Caco-2 (cell line): Measurements from ENCODE around the gene CAVIN1. TPM values are rescaled to one million over a fixed set of nuclear protein-coding genes. Genes with fewer than 3 reads are reported as not detected.
A peak's percentile ranks its signal among the peaks of the same experiment; 100 is the strongest.
"Not testable (repeated sequence)": the region's sequence is repeated elsewhere in the genome, so short reads cannot be mapped to it uniquely, and the experiment has no call there.

ENCODE experiments used
- BruUV-seq: library from RNA; stranded (reverse); fragments of 400-500 nt; replicated peaks from 2 replicates; lab custom pipeline; 2021; lab: Mats Ljungman, UMichigan
- CTCF ChIA-PET: fragments of 300-600 bp; sonication (Branson Sonifier 250); formaldehyde crosslinking; loops from one replicate; lab custom pipeline; 2022; ENCODE audit warnings: antibody characterized with exemption; lab: Charles Lee
- POLR2A ChIA-PET: fragments of 300-600 bp; sonication (Branson Sonifier 250); formaldehyde crosslinking; loops from one replicate; lab custom pipeline; 2022; ENCODE audit warnings: antibody characterized with exemption; lab: Charles Lee
- DNase-seq, 2 experiments: peaks; one replicate each; pipeline versions ENCODE4 v3.0.0 to v3.0.0-alpha.2; 2020 to 2022
- H3K27me3 ChIP-seq: replicated peaks from 2 replicates; pipeline ENCODE4 v1.6.0; 2011; ENCODE audit warnings: low read length; ENCODE audit not compliant: control insufficient read depth, insufficient read depth
- H3K36me3 ChIP-seq: 2 replicates; pipeline ENCODE4 v1.5.1; 2011; ENCODE audit warnings: low read length; ENCODE audit not compliant: control insufficient read depth, insufficient read depth
- H3K4me1 ChIP-seq: fragments of 250-450 bp; sonication (Bioruptor Pico); 2 replicates; pipeline ENCODE4 v1.5.1; 2020; ENCODE audit warnings: mild to moderate bottlenecking
- H3K4me3 ChIP-seq: 2 replicates; pipeline ENCODE4 v1.5.1; 2011; ENCODE audit warnings: low read depth, mild to moderate bottlenecking, control low read depth, low read length
- H3K9me3 ChIP-seq: fragments of 250-450 bp; sonication (Bioruptor Pico); 2 replicates; pipeline ENCODE4 v1.5.1; 2020; ENCODE audit warnings: mild to moderate bottlenecking, moderate library complexity
- H3K27ac Mint-ChIP-seq: one replicate; pipeline ENCODE4 v1.8.0; 2022; ENCODE audit warnings: mixed read lengths; ENCODE audit not compliant: unreplicated experiment
- H3K27me3 Mint-ChIP-seq: one replicate; pipeline ENCODE4 v1.8.0; 2022; ENCODE audit warnings: mixed read lengths; ENCODE audit not compliant: insufficient read depth, unreplicated experiment
- H3K36me3 Mint-ChIP-seq: one replicate; pipeline ENCODE4 v1.8.0; 2022; ENCODE audit warnings: mild to moderate bottlenecking, mixed read lengths; ENCODE audit not compliant: insufficient read depth, unreplicated experiment
- H3K4me1 Mint-ChIP-seq: one replicate; pipeline ENCODE4 v1.8.0; 2022; ENCODE audit warnings: low read depth, mixed read lengths; ENCODE audit not compliant: unreplicated experiment
- H3K4me3 Mint-ChIP-seq: one replicate; pipeline ENCODE4 v1.8.0; 2022; ENCODE audit warnings: mild to moderate bottlenecking, moderate library complexity, mixed read lengths; ENCODE audit not compliant: unreplicated experiment
- H3K9me3 Mint-ChIP-seq: one replicate; pipeline ENCODE4 v1.8.0; 2022; ENCODE audit warnings: mixed read lengths; ENCODE audit not compliant: unreplicated experiment
- intact Hi-C: fragments of 100-400 bp; cut with micrococcal nuclease; formaldehyde crosslinking; loops from one replicate; pipeline ENCODE4 v1.10.0; 2022; ENCODE audit not compliant: unreplicated experiment
- total RNA-seq: library from RNA; stranded (reverse); gene quantifications from 2 replicates; pipeline ENCODE4 v1.2.3, GENCODE V29; 2022
- TF ChIP-seq, protein P1 (sequence below), 2 experiments: fragments of 200-600 bp in 1 of 2; IDR thresholded peaks; 1 replicate in 1 of 2; 2 replicates in 1 of 2; pipeline versions ENCODE4 v1.5.1 to v1.8.0; 2011 to 2022; ENCODE audit warnings: antibody characterized with exemption in 1 of 2, control low read depth in 1 of 2, inconsistent platforms in 1 of 2, low read depth in 1 of 2, low read length in 1 of 2, mild to moderate bottlenecking in 1 of 2, moderate library complexity in 1 of 2; ENCODE audit not compliant: insufficient read depth in 1 of 2, severe bottlenecking in 1 of 2, unreplicated experiment in 1 of 2

The CAVIN1 gene
- total RNA-seq, 1 experiment from 2014 or later = 173 TPM

DNA sequence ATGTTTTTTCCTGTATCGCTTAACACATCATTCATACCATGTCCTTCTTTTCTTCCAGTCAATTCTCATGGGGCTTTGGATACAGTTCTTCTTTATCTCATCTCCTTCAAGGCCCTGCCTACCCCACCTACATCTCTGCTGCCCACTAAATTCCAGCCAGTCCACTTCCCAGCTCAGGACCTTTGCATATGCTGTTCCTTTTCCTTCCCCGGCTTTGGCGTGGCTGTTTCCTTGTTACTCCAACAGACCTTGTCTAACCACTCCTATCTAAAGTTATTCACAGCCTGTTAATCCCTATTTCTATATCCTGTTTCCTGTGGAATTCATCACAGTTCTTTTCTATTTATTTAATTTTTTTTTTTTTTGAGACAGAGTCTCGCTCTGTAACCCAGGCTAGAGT lies 28.2 kb downstream of the CAVIN1 start:
- Mint-ChIP-seq H3K27ac (no peak overlapping the region), H3K36me3 (no peaks in the 10 kb centered on the region), H3K4me1 (peaks cover 6% of the 10 kb centered on the region), H3K27me3 (no peaks in the 10 kb centered on the region), H3K9me3 (no peaks in the 10 kb centered on the region), H3K4me3 (no peak overlapping the region)
- no TSS peak for BruUV-seq
- peaks cover 10% of the 10 kb centered on the region for H3K4me1 ChIP-seq
- no peaks in the 10 kb centered on the region for H3K36me3 ChIP-seq
- TF ChIP-seq, protein P1, sequence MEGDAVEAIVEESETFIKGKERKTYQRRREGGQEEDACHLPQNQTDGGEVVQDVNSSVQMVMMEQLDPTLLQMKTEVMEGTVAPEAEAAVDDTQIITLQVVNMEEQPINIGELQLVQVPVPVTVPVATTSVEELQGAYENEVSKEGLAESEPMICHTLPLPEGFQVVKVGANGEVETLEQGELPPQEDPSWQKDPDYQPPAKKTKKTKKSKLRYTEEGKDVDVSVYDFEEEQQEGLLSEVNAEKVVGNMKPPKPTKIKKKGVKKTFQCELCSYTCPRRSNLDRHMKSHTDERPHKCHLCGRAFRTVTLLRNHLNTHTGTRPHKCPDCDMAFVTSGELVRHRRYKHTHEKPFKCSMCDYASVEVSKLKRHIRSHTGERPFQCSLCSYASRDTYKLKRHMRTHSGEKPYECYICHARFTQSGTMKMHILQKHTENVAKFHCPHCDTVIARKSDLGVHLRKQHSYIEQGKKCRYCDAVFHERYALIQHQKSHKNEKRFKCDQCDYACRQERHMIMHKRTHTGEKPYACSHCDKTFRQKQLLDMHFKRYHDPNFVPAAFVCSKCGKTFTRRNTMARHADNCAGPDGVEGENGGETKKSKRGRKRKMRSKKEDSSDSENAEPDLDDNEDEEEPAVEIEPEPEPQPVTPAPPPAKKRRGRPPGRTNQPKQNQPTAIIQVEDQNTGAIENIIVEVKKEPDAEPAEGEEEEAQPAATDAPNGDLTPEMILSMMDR (IDR thresholded peaks at IDR 0.05; ENCODE audit: insufficient read depth in 1 of 2, low read depth in 1 of 2, low read length in 1 of 2, severe bottlenecking in 1 of 2, unreplicated experiment in 1 of 2) = no peak
- H3K4me3 ChIP-seq = no peak overlapping the region
- DNase-seq = no peak
- no peaks in the 10 kb centered on the region for H3K9me3 ChIP-seq
- POLR2A ChIA-PET = no interaction called here
- H3K27me3 ChIP-seq = no peaks in the 10 kb centered on the region
- CTCF ChIA-PET = interaction anchor here (0.7 kb wide), 1 partner anchor 66 kb away, joined by 3 read pairs; no protein-coding TSS in a partner anchor
- intact Hi-C loops = no loop called here

DNA sequence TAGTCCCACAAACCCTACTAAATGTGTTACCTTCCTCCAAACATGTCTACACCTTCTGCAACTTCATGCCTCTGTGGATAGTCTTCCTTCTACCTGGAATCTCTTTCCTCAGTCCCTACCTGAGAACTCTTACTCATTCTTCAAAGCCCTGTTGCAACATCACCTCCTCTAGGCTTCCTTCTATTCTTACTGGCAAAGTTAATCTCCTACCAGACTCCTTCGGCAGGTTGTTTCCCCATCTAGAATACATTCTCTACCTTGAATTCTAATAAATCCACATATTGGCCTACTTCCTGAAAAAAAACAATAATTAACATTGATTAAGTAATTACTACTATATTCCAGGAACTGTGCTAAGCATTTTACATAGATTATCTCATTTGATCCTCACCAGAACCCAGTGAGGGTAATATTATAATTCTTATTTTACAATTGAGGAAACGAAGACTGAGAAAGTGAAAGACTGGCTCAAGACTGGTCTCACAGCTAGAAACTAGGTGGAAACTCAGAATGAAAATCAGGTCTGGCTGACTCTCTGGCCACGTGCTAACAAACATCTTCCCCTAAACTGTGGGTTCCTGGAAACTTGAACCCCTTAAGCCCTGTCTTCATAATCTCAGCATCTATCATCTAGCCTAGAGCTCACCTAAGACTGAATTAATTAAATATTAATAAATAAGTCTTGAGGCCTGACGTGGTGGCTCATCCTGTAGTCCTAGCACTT lies 30.2 kb downstream of the CAVIN1 start:
- DNase-seq = no peak
- no peaks in the 10 kb centered on the region for H3K9me3 ChIP-seq
- H3K4me1 ChIP-seq = peaks cover 9% of the 10 kb centered on the region
- no peak overlapping the region for H3K4me3 Mint-ChIP-seq
- no TSS peak for BruUV-seq
- no peaks in the 10 kb centered on the region for H3K9me3 Mint-ChIP-seq
- H3K27me3 Mint-ChIP-seq = no peaks in the 10 kb centered on the region
- POLR2A ChIA-PET = interaction anchor here (1.0 kb wide), 1 partner anchor 30 kb away, joined by 4 read pairs; the partner anchor contains the start of gene CAVIN1
- intact Hi-C loops = no loop called here
- no peak overlapping the region for H3K4me3 ChIP-seq
- TF ChIP-seq, protein P1 (IDR thresholded peaks at IDR 0.05; ENCODE audit: insufficient read depth in 1 of 2, low read depth in 1 of 2, low read length in 1 of 2, severe bottlenecking in 1 of 2, unreplicated experiment in 1 of 2) = no peak
- H3K36me3 Mint-ChIP-seq = peaks cover 12% of the 10 kb centered on the region
- CTCF ChIA-PET = no interaction called here
- H3K27ac Mint-ChIP-seq = no peak overlapping the region
- H3K27me3 ChIP-seq = no peaks in the 10 kb centered on the region
- H3K36me3 ChIP-seq = no peaks in the 10 kb centered on the region
- peaks cover 11% of the 10 kb centered on the region for H3K4me1 Mint-ChIP-seq

DNA sequence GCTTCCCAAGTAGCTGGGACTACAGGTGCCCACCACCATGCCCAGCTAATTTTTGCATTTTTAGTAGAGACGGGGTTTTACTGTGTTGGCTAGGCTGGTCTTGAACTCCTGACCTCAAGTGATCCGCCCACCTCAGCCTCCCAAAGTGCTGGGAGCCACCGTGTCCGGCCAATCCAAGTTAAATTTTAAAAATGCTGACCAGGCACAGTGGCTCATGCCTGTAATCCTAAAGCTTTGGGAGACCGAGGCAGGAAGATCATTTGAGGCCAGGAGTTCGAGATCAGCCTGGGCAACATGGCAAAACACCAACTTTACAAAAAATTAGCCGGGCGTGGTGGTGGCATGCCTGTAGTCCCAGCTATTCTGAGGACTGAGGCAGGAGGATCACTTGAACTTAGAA lies 31.6 kb downstream of the CAVIN1 start:
- not testable (repeated sequence) for H3K27me3 Mint-ChIP-seq

More for the DNA sequence above, 31.6 kb downstream of the CAVIN1 start:
- H3K27me3 ChIP-seq, H3K9me3 ChIP-seq, BruUV-seq, H3K4me3 Mint-ChIP-seq, H3K27ac Mint-ChIP-seq, H3K4me3 ChIP-seq, intact Hi-C loops, H3K9me3 Mint-ChIP-seq, H3K36me3 ChIP-seq: not testable (repeated sequence)
- H3K4me1 ChIP-seq = peaks cover 15% of the 10 kb centered on the region
- DNase-seq = peak in 1 of 2 experiments; percentile 12
- ChIA-PET CTCF (interaction anchor here (0.6 to 0.7 kb wide), 2 partner anchors 35 to 55 kb away, joined by 3 to 8 read pairs; no protein-coding TSS in a partner anchor), POLR2A (interaction anchor here (1.0 kb wide), 1 partner anchor 32 kb away, joined by 4 read pairs; the partner anchor contains the start of gene CAVIN1)
- Mint-ChIP-seq H3K4me1 (peaks cover 20% of the 10 kb centered on the region), H3K36me3 (peaks cover 14% of the 10 kb centered on the region)
